Epithelial cell of proximal tubule (primary cell): ENCODE measurements around the gene TMEM109. TPM values are rescaled to one million over a fixed set of nuclear protein-coding genes. Genes with fewer than 3 reads are reported as not detected.

ENCODE experiments used
- DNase-seq: peaks from one replicate; pipeline ENCODE4 v3.0.0-alpha.2; 2011; ENCODE audit warnings: low read depth
- H3K4me3 ChIP-seq: 2 replicates; pipeline ENCODE4 v1.5.1; 2011; ENCODE audit warnings: low read depth, mild to moderate bottlenecking, low read length
- CTCF ChIP-seq: conservative IDR thresholded peaks from 2 replicates; pipeline ENCODE4 v1.5.1; 2012; ENCODE audit warnings: low read depth, mild to moderate bottlenecking, low read length
- total RNA-seq: library from RNA; depleted of rRNA; stranded (reverse); fragments of >200 nt; gene quantifications from 2 replicates; pipeline ENCODE4 v1.2.3, GENCODE V29; 2015

Gene TMEM109
- total RNA-seq, 1 donor from 2014 or later = 95.4 TPM

GRCh38 chr11:60923326-60923725 lies 9.4 kb downstream of the TMEM109 start:
- TF ChIP-seq CTCF = no peak
- DNase-seq = no peak
- no peak overlapping the region for H3K4me3 ChIP-seq

- DNase-seq = no peak
- no peak overlapping the region for H3K4me3 ChIP-seq
- no peak for TF ChIP-seq CTCF
Measured at GRCh38 chr11:60923800-60924109, 9.8 kb downstream of the TMEM109 start.

GRCh38 chr11:60924110-60924905 lies 10.3 kb downstream of the TMEM109 start, which contains the start of gene TMEM132A:
Gene TMEM132A, plus strand, starts transcription at chr11:60924460. Its CDS starts 174 bp downstream, at chr11:60924634.
- peak within 1 kb of the TSS; percentile 90 for H3K4me3 ChIP-seq
- no peak for DNase-seq
- TF ChIP-seq CTCF = no peak

GRCh38 chr11:60924906-60925853 lies 11.2 kb downstream of the TMEM109 start:
- no peak for TF ChIP-seq CTCF
- H3K4me3 ChIP-seq = peak overlapping the region; percentile 90
- DNase-seq = no peak

GRCh38 chr11:60925868-60926267 lies 11.9 kb downstream of the TMEM109 start:
- peak overlapping the region; percentile 90 for H3K4me3 ChIP-seq
- no peak for TF ChIP-seq CTCF
- peak; percentile 56 for DNase-seq

- DNase-seq = no peak
- no peak overlapping the region for H3K4me3 ChIP-seq
- no peak for TF ChIP-seq CTCF
Measured at GRCh38 chr11:60926500-60926899, 12.5 kb downstream of the TMEM109 start.
